KG1 (cell line): ENCODE results near the gene SORCS2.

ENCODE experiments used
- DNase-seq: peaks from one replicate; lab custom pipeline; 2025; lab: John Stamatoyannopoulos, UW

Gene SORCS2

DNA sequence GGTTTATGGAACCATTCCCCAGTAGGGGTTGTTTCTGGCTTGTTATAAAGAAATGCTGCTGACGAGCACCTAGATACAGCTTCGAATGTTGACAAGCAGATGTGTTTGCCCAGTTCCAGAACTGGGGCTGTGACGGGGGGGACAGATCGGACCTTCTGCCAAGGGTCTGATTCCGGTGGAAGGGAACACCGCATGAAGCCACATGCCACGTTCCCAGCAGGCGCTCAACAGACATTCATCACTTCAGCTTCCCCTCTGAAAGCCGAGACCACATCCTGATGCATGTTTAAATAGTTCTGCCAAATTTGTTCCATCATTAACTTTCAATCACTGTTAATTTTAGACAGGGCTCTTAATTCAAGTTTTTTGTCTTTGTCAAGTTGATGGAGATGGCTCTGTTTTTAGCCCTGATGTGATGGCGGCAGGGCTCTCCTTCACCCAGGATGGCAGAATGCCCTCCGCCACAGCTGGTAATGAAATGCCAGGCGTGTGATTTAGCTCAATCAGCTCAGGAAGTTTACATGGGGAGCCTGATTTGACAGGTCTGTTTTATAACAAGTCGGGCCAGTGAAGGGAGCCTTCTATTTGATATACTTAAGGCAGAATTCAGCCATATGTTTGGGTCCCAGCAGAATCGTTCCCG is 185.0 kb downstream of the SORCS2 start:
- DNase-seq = no peak

DNA sequence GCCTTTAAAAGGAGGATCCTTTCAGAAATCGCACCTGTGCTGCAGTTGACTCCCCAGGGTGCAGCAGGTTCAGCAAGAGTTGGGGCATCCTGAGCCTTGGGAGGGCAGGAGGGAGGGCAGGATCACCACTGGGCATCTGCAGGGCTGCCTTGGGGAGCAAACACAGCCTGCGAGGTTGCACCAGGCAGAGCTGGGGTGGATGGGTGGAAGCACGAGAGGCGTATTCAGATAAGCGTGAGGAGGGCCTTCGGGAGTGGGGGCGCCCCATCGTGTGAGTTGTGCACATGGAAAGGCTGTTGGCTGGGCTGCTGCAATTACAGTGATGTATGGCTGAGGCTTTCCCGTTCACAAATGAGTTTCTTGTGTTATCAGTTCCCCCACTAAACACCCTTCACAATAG is 186.8 kb downstream of the SORCS2 start:
- DNase-seq = no peak

DNA sequence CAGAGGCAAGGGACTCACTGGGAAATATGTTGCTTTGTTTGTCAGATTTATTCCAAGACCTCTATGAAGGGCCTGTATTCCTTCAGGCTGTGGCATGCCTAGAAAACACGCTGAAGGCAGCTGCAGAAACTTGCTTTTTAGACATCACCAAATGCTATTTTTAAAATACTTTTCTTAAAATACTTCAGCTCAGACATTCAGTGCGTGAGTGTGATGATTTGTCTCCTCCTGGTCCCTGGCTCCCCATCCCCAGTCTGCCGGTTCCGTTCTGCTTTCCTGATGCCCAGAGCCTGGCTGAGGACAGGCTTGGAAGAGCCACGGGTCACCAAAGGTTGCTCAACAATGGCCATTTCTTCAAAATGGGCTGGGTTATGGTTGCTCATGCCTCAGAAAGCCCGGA is 187.4 kb downstream of the SORCS2 start:
- DNase-seq = no peak

DNA sequence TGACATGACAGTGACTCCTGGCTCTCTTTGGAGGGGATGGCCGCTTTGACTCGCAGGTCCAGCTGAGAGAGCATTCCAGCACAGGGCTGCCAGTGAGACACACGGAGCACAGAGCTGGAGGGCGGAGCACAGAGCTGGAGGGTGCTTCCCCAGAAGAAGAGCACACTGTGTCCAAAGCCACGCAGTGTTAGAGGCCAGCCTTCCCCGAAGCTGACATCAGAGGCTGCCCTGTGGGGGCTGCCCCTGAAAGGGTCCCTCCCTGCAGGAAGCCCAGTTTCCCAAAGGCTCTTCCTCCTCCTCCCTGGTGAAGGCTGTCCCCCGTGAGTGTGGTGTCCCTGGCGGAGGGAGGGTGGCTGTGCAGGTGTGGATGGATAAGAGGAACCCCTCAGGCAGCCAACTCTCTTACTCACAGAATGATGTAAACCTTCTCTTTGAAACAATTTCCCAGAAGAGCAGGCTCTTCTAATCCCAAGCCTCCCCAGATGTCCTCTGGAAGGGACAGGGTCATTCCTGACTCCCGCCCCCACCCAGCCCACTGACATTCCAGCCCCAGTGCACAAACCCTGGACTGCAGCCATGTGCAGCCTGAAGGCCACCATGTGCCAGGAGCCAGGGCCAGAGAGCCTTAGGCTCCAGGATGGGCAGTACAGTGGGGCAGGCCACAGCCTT is 189.0 kb downstream of the SORCS2 start:
- DNase-seq = no peak

DNA sequence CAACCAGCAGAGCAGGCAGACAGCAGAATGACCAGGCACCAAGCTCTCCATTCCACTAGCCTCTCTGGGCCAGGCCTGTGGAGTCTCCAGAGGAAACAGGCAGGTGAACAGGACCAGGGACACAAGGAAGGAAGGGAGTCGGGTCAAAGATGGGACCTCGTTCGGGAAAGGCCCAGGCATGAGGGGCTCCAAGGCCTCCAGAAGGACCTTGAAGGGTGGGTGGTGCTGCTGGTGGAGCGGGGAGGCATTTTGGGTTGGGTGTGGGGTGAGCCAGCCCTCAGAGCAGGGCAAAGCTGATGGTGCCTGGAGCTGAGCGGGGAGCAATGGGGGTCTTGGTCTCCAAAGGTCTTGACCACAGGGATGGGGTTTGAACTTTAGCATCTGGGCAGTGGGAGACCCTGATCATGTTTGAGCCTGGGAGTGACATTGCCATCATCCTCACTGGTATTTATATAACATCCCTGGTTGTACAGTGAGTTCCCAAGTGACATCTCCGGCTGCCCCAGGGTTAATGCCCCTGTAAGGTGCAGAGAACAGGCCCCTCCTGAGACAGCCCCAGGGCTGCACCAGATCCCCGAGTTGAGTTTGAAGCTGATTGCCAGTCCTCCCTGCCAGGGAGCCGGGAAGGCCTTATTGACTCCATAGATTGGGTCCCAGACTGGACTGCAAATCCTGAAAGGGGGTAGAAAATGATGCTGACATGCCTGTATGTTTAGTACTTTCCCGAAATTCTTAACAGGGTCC is 189.7 kb downstream of the SORCS2 start:
- DNase-seq = no peak

DNA sequence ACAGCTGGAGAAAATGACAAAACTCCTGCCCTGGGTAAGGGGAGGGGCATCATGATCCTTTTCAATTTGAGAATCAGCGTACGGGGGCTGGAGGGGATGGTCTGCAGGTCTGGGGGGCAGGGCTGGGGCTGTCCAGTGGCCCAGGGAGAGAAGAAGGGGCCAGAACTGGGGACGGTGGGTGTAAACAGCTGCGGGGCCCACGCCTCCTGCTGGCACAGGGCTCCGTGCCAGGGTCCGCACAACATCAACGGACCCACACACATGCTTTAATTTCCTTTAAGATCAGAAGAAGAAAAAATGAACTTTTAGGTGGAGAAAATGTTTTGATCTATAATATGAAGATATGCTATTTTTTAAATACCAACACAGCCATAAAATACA is 190.3 kb downstream of the SORCS2 start:
- no peak for DNase-seq

DNA sequence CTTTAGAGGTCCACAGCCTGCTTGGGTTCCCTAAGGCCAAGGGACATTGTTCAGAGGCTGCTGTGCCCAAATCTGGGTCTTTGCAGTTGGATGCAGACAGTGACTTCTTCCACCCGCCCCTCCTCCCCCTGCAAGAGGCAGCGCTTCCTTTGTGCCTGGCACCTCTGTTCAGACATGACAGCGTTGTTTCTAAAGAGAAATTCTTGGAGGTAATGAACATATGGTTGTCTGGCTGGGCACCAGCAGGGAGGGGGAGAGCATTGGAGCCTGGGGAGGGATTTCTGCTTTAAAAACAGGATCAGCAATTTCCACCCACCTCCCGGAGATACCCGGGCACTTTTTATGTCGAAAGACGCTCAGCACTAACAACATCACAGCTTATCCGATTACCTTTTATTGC is 190.9 kb downstream of the SORCS2 start:
- no peak for DNase-seq

DNA sequence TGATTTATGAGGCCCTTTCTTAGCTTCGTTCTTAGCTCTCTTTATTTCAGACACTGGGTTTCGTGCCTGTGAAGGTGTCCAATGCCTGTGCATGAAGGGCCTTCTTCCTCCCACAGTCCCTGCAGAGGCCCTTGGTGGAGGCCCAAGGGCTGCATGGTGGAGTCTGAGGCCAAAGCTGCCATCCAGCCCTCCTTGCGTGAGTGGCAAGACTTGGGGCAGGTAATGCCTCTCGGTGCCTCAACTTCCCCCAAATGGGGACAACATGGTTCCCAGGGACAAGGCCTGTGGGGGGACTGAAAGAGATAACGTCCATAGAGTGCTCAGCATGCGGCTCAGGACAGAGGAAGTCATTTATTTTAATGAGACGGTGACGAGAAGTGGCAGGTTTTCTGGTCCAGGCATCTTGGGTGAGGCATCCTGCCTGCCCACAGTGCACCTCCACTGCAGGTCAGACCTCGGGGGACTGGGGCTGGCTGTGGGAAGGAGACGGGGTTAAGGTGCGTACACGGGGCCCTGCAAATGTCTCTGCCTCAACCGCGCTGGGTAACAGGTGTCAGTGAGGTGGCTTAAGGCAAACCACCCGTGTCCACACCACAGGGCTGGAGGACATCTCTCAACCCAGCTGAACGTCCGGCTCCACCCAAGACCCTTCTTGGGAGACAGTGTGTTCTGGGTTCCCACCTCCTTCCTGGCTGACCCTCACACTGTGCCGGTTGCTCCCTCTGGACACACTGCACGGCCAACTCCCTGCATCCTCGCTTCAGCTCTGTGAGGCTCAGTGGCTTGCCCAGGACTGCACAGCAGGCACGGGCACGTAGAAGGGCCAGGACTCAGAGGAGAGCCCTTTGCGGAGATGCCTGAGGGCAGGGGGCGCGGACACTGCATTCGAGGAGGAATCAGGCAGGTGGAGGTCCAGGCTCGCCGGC is 191.9 kb downstream of the SORCS2 start:
- DNase-seq = no peak

DNA sequence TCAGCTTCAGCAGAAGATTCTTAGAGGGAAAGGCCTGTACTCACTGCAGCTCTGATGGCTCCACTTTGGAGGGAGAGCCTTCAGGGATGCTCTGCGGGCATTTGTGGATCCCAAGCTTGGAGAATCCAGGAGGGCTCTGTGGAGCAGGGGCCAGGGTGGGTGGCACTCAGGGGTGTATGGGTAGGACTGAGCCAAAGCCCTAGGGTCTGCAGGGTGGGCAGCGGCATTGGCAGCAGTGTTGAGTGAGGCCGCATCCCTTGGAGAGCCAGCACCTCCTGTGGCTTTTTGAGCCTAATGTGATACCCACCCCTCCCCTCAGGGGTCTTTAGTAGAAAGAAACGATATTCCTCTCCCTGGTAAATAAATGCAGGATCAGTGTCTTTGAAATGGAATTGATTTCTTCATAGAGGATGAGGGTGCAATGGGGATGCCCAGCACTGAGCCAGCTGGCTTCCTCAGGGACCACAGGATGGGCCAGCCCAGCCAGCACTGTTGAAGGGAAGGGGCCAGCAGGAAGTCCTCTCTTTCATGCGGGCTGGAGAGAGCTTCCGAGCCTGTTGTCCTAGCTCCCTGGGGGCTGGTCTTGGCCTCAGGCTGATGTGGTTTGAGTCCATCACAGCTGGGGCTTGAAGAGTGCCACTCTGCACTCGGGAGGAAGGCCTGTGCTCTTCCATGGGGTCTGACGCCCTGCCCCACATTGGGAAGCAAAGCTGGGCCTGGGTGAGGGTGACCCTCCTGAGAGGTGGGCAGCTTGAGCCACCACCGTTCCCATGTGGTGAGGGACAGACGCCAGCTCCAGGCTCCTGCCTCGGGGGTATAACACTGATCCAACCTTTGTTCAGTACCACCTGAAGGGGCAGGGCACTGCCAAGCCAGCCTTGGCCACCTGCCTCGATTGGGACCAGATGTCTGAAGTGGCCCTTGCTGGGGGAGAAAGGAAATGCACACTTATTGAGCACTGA is 192.9 kb downstream of the SORCS2 start:
- no peak for DNase-seq

DNA sequence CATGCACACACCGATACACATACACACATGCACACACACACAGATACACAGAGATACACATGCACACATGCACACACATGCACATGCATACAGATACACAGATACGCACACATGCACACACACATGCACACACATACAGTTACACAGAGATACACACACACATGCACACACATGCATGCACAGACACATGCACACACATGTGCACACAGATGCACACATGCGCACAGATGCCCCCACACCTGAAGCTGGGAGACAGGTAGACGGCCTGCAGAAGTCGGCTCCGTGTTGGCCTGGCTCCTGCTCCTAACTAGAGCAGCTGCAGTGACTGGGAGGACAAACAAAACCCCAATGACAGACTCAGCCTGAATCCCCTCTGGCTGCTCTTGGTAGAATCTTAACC is 195.6 kb downstream of the SORCS2 start:
- no peak for DNase-seq

DNA sequence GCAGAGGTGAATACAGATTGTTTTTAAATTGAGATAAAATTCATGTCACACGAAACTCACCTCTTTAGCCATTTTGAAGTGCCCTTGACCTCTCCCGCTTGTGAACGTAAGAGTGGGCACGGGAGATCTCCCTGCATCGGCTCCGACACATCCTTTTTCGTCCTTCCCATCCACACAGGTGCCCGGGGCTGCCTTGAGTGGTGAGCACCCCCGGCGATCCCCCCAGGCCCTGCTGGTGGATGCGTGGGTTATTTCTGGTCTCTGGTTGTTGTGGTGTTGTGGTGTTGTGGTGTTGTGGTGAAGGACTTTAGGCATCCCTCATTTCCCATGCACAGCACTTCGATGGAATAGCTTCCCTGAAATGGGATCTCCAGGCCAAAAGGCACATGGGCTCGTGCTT is 196.3 kb downstream of the SORCS2 start:
- no peak for DNase-seq

DNA sequence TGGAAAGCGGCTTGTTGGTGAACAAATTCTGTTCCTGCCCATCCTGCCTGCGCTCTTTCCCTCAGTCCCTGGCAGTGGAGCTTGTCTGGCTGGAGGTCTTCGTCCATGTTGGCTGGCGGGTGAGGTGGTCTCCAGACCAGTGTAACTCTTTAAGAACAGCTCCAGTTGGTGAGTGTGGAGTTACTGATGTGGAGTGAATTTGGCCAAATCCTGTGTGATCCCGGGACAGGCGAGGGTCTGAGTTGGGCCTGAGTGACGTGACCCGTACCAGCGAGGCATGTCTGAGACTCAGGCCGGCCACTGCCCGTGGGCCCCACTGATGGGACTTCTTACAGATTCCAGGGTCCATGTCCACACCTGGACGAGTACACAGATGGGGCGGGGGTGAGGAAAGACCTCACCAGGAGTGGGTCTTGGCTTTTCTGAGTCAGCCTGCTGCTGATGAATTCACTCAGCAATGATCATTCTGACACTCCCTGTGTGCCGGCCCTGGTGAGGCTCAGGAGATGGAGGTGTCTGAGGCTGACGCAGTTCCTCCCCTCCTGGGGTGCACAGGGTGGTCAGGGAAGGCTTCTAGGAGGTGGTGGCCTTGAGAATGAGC is 196.9 kb downstream of the SORCS2 start:
- DNase-seq = no peak

DNA sequence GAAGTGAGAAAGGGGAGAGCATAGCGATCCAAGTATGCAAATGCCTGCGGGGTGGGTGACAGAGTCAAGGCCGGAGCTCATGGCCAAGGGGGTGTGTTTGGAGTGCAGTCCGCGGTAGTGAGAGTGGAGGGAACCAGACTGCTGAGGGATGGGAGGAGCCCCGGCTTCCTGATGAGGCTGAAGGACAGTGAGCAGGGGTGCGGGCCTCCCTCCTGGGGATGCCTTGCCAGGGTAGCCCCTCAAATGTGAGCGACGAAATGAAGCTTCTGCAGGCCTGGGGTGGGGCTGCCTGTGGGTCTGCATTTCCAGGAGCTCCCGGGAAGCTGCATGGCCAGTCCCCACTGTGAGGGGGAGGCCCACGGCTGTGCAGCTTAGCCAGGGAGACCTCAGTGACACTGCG is 197.4 kb downstream of the SORCS2 start:
- DNase-seq = no peak

DNA sequence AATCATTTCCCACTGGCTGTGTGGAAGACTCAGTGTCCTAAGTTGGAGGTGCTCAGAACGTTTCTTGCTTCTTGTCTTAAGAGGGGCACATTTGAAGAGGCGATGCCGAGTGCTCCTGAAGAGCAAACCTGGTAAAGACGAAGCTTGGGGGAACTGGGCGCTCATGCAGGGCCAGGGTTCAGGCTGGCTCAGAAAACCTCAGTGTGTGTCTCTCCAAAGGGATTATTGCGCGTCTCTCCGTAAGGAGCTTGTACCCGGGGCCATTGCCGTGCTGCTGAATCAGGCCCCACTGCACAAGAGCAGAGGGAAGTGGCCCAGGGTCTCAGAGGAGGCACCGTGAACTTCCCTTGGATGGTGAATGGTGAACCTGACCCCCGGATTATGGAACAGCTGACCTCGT is 198.0 kb downstream of the SORCS2 start:
- no peak for DNase-seq

DNA sequence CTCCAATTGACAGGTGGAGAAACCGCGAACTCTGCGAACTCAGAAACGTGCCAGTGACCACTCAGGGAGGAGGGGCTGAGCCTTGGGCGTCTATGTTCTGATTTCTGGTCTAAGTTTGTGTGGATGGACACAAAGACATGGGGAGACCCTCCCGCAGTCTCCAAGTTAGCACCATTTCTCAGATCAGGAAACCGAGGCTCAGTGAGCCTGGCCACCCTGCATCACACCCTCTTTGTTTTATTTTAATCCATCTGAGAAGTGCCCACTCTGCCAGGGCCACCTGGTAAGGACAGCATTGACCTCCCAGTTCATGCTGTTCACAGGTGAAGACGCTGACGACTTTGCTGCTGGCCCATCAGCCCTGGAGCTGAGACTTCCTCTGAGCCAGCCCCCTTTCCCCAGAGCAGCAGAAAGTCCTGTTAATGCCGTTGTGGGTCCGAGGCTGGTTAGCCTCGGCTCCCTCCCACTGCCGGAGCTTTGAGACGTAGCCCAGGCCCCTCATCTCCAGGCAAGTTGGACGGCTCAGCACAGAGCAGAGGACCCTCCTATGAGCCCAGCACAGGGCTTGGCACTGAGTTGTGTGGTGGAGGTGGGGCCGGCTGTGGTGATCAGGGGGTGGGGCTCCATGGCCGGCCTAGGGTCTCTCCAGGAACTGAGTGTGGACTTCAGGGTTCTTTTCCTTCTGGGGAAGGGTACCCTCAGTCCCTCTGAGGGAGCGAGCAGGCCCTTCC is 198.7 kb downstream of the SORCS2 start:
- no peak for DNase-seq

DNA sequence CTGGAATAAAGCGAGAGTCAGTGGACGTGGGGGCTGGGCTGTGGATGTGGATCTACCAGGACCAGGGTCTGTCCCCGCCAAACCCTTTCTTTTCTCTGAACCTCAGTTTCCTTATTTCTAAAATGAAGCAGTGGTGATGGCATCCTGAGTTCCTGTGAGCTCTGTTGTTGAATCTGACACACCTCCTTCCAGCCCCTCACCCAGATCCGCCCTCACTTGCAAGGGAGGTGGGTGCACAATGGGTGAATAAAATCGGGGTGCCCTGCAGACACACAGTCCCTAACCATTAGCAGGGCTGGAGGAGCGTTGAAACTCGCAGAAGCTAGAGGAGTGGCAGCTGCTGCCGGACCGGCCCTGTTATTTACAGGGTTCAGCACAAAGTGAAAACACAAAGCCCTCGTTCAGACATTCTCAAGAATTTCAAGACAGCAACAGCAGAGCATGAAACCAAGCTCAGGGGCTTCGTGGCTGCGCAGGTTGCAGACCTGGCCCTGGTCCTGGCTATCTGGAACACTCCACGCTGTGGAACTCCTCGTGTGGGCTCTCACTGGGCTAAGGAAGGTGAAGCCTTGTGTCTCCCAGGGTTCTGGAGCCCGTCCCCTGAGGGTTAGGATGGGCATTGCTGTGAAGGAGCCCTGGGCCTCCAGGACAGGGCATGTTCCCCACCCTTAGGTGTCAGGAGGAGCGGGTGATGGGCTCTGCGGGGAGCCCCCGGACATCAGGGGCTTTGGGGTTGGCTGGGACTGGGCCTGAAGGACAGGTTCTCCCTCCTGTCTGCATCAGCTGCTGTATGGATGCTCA is 199.5 kb downstream of the SORCS2 start:
- no peak for DNase-seq

DNA sequence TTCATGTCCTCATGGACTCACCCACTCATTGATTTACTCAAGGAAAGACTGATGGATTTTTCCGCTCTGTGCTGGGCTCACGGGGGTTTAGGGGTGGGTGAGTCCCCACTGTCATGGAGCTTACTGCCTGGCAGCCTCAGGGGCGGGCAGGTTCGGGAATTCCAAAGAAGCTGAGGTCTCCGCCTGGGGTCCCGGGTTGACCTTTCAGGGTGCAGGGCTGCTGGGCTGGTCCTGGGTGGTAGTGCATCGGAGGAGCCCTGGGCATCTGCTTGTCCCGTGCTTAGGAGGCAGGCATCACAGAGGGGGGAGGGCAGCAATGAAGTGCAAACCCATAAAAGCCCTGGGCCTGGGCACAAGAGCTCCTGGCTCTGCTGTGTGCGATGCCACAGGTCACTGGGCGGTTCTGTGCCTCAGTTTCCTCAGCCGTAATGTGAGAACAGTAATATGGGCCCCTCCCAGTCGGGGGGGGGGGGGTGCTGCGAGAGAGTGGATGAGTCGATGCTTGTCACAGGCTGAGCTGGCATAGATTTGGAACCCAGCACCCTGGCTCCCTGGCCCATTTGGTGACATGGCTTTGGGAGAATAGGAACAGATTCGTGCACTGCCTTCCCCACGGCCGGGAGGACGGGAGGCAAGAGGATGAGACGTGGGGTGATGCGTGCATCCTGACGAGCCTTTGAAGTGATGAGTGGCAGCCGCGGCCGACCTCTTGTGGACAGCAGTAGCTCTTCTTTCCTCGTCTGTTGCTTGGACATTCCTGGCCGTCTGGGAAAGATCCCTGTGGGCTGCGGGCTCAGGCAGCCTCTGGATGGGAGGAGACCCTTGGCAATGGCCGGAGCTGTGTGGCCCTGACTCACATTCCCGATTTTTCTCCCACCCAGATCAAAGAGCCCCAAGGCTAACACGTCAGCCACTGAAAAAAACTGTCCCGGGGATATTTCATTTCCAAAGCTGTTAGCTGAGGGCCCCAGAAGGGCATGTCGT is 200.4 kb downstream of the SORCS2 start:
- DNase-seq = no peak
